Suppressor macrophage (primary cell): Measurements from ENCODE around the gene TARS3.
"Not testable (repeated sequence)": the region's sequence is repeated elsewhere in the genome, so short reads cannot be mapped to it uniquely, and the experiment has no call there.

Source experiments
- DNase-seq, 4 experiments: peaks; one replicate each; pipeline ENCODE4 v3.0.0-alpha.2; 2020 to 2022
- total RNA-seq, 17 experiments: gene quantifications; one replicate each; lab custom pipeline; 2026; ENCODE audit warnings: mixed read lengths in 6 of 17, inconsistent platforms in 3 of 17; lab: John Stamatoyannopoulos, UW

Gene TARS3
- 3.1 to 11.5 (median 6.3) reads per million in 17 experiments for total RNA-seq

DNA sequence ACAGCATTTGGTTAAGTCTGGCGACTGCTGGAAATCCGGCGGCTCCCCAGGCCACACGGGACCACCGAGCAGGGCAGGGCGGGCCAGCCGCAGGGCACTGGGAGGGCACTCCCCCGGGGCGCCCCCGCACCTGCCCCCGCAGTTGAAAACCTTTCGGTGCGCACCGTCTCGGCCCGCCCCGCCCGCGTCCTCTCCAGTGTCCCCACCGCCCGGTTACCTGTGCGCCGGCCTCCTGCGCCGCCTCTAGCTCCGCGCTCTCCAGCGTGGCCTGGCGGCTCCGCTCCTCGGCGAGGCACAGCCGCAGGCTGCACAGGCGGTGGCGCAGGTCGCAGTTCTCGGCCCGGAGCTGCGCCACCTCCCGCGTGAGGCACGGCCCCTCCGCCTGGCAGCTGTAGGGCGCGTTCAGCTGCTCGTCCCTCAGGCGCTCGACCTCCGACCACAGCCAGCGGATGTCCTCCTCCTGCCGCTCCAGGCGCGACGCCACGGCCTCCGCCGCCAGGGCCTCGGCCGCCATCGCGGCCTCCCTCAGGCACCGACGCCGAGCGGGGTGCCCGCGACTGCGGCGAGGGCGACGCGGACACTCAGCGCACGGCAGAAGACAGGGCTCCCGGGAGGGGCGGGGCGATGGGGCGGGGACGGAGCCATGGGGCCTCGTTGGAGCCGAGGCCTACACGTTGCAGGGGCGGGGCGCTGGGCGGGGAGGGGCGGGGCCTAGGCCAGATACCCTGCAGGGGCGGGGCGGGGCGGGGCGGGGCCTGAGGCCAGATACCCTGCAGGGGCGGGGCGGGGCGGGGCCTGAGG lies at the start of gene TARS3:
TARS3 (minus strand) TSS at position 600 of the 801 bp plus-strand sequence; CDS start at position 514, 86 bp downstream.
- peak; percentile 91 to 97 (median 95) for DNase-seq

DNA sequence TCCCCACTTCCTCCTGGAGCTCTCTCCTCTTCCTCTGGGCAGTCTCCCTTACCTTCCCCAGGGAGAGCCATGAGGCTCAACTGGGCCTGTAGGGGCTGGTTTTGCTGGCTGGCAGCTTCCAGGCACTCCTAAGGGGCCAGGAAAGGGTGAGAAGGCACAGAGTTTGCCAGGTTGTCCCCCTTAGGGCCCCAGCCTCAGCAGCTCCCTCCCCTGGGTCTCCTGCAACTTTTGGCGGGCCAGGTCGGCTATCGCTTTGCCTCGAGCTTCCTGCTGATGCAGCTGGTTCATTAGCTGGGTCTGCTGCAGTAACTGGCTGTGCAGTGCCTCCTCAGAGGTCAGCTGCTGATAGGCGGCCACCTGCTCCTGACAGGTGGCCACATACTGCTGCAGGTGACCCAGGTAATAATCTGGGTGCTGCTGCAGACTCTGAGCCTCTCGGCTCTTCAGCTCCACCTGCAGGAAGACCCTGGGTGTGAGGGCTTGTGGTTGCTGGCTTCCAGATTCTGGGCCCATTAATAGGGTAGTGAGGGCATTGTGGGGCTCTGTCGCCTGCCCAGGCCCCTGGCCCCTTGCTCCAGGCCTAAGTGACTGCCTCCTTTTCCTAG lies 49.3 kb upstream of the TARS3 start:
- DNase-seq = no peak

DNA sequence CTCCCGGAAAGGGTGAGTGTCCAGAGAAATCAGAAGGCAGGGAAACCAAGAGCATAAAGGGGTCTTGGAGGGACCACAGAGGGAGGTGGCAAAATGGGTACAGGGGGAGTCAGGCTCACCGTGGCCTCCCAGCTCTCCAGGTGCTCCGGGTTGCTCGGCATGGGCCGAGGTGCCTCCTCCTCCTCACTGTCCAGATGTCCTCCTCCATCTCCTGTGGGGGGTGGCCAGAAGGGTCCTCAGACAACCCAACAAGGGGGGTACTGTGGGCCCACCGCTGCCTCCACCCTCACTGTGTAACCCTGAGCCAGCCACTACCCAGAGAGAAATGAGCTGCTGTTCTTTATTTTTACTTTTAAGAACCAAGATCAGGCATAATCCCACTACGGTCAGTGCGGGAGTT lies 48.6 kb upstream of the TARS3 start:
- DNase-seq = no peak

DNA sequence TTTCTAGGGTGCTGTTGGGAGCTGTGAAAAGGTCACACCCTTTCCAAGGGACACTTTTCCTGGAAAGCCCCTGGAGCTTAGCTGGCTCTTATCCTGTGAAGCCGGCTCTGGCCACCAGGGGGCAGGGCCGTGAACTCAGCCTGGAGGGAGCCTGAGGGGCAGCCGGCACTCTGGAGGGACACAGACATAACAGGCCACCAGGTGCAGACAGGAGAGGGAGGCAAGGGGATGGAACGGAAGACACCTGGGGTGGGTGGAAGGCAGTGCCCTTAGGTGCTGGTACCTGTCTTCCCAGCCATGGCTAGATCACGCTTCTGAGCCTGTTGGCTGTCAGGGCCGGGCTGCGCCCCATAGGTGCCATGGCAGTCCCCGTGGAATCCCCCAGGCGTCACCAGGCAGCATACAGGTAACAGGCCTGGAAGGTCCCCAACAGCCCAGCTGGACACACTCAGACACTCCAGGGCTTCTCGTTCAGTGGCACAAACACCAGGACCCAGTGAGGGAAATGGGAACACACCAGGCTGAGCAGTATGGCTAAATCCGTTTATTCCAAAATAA lies 42.9 kb upstream of the TARS3 start:
- DNase-seq = not testable (repeated sequence)

DNA sequence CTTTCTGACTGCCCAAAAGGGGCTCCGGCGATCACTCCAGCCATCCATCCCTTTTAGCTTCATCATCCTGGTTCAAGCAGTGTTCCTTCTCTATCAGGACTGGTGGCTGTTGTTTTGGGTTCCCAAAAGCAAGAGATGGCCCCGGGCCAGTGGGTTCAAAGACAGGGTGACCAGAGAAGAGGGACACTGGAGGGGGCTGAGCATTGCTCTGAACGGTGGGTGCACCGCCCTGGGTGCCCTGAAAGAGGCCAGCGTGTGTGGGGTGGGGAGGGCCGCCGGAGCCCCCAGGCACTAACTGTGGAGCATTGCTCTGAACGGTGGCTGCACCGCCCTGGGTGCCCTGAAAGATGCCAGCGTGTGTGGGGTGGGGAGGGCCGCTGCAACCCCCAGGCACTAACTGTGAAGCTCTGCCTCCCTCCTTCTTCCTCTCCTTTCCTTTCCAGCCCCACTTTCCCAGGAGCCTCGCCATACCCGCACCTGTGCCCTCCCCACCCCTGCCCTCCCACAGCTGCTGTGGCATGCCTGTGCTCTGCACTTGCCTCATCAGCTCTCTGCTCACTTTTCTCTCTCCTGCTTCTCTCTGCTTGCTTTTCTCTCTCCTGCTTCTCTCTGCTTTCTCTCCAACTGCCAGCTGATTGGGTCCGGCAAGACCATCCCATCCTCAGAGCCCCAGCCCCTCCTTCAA lies 41.6 kb upstream of the TARS3 start:
- DNase-seq = no peak

DNA sequence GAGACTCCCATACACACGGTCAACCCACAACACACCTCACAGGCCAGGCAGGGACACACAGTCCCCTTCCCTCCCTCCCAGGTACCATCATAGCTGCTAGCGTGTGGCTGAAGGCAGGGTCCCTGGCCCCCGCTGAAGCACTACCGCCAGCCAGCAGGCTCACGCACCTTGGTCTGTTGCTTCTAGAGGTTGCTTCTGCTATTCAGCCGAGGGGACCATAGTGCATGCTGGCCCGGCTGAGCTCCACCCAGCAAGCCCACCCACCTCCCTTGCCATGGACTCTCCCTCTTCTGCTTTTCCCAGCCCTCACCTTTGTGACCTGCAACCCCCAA lies 41.0 kb upstream of the TARS3 start:
- not testable (repeated sequence) for DNase-seq

DNA sequence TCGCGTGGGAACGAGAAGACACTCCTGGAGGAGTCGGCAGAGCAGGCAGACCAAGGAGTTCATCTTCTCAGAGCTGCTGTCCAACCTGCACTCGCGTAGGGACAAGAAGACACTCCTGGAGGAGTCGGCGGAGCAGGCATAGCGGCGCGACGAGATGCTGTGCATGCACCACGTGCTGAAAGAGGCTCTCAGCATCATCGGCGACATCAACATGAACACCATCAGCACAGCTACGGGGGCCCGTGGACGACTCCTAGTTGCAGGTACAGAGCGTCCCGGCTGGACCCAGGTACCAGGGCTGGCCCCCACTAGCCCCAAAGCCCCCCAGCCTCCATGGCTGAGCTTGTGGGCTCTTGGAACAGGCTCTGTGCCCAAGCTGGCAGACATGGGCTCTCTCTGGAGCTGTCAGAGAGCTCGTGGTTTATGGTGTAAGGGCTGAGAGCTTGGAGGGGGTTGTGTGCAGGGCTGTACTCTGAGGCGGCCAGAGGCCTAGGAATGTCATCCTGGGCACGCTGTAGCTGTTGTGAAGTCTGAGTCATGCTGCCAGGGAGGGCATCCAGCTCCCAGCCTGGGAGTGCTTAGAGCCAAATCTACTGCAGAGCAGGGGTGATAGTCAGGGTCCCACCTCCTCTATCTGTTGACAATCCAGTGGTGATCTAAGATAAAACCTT lies 40.5 kb upstream of the TARS3 start:
- not testable (repeated sequence) for DNase-seq

DNA sequence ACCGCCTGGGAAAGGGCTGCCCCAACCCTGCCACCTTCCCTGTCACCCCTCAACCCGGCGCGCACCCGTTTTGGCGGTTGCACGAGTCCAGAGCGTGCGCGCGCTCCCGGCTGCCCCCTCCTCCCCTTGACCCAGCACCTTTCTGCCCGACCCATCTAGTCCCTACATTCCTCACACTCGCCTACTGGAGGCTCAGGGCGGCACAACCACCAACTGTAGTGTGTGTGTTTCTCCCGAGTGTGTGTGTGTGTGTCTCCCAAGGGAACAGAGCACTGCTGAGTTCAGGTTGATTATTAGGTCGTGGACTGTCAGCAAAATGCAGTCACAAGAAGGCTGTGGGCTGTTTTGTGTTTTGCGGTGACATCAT lies 22.4 kb upstream of the TARS3 start:
- DNase-seq = not testable (repeated sequence)

DNA sequence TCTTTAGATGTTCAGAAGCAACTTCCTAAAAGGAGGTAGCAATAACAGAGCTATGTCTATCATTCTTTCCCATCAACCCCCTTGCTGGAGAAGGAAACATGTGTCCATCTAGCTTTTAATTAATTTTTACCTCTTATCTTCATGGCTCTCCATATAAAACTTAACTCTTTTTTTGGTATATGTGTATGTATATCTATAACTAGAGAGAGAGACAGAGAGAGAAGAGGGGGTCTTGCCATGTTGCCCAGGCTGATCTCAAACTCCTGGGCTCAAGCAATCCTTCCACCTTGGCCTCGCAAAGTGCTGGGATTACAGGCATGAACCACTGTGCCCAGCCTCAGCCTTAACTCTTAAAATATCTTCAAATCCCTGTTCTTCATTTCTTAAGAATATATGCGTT lies 10.6 kb upstream of the TARS3 start:
- not testable (repeated sequence) for DNase-seq

DNA sequence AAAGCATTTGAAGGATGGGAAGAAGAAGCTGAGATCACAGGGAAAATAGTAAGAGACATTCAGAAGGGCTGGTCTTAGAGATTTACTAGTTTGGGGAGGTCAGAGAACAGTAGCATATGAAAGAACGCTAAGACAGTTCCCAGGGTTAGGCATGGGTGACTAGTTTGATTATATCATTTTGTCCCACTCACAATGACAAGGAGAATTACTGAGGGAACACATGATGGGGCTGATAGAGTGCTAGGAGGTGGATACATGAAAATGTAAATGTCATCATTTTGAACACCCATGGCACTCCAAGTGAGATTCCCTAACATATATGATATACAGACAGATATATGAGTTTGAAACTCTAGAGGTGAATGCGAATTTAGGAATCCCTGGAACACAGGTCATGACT lies 9.3 kb upstream of the TARS3 start:
- DNase-seq = no peak

DNA sequence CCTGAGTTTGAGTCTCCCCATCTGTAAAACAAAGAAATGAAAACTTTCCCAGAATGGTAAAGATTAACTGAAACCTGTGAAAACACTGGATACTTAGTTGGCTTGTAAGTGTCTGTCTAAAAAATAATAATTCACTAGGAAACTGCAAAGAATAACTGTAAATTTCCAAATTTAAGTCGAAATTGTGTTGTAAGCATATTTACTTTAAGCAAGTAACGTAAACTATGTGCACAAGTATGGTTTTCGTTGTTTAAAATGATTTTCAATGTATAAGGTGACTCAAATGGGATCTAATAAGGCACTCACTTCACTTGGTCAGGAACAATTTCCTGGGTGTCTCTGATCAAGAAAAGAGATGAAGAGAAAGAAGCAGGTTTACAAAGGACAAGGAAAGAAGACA lies 8.5 kb upstream of the TARS3 start:
- no peak for DNase-seq

DNA sequence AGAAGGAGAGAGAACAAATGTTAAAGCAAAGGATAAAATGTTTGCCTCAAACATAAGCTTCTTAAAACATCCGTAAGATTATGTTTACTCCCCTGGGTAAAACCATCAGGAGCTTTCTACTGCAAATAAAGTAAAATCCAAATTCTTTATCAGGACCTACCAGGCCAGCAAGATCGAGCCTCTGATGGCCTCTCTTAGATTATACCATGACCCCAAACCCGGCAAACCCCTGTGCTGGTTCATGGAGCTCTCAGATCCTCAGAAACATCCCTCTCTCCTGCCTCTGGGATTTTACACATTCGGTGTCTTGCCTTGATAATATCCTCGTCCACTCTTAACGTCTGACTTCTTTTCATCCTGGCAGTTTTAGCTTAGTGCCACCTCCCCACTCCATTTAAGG lies 7.5 kb upstream of the TARS3 start:
- no peak for DNase-seq

DNA sequence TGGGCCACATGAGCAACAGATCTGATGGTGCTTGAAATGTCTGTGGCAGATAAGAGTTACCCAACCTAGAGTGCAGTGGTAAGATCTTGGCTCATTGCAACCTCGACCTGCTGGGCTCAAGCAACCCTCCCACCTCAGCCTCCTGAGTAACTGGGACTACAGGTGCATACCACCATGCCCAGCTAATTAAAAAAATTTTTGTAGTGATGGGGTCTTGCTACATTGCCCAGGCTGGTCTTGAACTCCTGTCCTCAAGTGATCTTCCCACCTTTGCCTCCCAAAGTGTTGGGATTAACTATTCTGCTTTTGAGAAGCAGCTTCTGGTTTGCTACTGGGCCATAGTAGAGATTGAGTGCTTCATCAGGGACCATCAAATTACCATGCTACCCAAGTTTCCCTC lies 2.9 kb upstream of the TARS3 start:
- DNase-seq = no peak

DNA sequence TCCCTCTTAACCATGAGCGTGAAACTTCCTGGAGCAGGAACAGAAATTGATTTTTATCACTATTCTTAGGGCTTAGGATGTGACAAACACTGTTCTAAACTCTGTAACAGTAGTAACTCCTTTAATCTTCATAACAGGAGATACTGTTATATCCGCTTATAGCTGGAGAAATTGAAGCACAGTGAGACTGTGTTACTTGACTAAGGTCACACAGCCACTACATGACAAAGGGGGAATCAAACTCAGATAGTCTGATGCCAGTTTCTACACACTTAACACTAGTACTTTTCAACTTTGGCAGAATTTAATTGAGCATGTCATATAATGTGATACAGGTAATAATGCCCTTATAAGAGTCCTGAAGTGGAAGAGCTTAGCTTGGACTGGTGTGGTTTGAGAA lies 800 bp upstream of the TARS3 start:
- DNase-seq = no peak

DNA sequence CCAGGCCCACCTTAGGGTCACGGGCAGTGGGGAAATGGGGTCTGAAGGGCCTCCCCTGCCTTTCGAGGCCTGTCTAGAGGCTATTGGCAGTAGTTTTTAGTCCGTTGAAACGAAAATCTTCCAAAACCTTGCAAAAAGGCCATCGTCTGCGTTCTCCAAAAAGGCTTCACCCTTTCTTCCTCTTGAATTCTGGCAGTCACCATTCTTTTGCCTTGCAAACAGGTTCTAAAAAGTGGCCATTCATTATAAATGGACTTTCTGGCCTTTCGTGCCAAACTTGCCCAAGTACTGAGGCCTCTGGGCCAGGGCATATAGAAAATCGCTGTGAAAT lies 367 bp upstream of the TARS3 start:
- DNase-seq = no peak

DNA sequence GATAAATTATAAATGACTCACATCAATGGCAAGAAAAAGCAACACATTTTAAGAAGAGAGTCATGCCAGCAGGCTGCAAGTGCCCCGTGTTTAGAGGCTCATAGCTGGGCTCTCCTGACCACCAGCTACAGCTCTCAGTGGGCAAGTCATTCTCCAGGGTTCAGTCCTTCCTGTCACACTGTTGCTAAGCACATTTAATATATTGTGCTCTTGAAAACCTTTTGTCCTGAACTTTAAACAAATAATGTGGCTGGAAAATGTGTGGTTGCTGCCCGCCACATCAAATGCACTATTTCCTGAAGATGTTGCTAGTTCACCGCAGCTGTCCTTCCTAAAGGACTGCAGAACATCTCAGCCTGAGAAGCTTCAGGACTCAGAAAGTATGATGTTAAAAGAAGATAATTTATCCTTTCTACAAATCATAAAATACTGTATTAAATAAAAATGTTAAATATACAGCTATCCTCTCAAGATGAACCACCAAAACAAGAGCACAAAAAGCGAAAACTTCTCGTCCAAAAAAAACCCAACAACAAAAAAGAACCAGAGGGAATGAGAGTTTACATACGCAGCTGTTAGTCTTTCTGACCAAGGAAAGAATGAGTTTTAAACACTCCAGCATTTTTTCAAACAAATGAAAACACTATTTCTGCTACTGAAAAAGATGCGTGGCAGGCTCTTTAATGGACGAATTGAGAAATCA lies 951 bp downstream of the TARS3 start:
- peak; percentile 3 to 11 (median 8) for DNase-seq

DNA sequence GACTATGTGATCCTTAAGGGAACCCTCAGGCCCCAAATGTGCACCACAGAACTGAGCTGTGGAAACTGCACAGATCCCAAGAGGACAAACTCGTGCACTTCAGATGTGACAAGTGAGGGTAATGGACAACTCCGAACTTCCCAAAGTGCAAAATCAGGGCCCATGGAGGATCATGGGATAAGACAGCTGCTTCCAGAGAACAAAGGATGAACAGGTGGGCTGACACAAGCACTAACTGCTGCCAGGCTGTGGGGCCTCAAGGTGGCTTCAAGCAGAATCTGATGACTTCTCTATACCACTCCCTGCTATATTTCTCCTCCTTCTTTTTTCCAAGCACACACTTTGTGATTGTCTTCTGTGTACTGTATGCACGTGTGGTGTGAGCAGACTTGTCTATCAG lies 5.4 kb downstream of the TARS3 start:
- DNase-seq = no peak

DNA sequence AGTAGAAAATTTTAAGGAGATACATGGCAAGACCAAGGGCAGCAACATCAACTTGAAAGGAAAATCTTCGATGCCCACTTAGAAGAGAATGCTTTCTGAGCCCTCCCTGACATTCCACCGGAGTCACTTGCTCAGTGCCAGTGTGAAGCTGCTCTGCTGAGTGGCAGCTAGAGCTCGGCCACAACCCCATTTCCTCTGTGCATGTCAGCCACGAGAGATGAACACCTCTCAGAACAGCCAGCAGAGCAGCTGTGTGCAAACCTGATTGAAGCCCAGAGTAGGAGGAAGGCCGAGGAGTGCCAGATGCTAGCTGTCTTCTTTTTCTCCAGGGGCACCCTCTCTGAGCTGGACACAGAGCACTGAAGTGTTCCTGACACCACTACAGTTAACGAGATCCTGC lies 12.2 kb downstream of the TARS3 start:
- DNase-seq = no peak

DNA sequence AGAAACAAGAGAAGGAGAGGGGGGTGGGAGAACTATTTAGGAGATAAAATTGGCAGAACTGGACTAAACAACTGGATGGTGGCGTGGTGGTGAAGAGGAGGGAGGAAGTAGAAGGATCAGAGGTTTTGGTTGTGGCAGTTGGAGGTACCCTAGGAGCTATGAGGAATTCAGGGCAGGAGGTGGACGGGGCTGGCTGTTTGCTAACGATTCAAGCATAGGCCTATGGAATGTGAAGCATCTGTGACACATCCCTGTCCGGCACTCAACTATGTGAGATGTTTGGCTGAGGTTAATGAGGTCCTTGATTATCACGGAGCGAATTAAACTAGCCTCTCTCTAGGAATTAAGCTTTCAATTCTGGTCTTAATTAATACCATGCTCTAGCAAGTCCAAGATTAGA lies 13.5 kb downstream of the TARS3 start:
- no peak for DNase-seq

DNA sequence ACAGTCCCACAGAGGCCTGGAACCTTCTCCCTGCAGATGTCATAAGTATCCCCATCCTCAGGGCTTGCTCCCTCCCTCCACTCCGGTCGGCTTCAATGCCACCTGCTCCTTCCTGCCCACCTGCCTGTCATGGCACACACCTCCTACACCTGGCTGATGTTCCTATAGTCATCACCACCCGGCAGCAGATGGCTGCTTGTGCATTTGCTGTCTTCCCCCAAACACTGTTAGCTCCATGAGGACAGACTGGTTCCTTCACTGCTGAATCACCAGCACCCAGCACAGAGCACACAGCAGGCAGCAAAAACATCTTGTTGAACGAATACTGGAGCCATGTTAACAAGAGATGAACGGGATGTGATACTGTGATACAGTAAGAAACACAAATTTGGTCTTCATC lies 14.8 kb downstream of the TARS3 start:
- no peak for DNase-seq

DNA sequence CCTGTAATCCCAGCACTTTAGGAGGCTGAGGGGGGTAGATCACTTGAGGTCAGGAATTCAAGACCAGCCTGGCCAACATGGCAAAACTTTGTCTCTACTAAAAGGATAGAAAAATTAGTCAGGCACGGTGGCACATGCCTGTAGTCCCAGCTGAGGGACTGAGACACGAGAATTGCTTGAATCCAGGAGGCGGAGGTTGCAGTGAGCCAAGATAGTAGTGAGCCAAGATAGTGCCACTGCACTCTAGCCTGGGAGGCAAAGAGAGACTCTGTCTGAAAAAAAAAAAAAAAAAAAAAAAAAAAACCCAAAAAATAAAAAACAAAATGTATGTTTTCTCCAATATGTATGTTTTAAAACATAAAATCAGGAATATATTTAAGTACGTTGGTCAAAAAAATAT lies 16.3 kb downstream of the TARS3 start:
- DNase-seq = no peak

DNA sequence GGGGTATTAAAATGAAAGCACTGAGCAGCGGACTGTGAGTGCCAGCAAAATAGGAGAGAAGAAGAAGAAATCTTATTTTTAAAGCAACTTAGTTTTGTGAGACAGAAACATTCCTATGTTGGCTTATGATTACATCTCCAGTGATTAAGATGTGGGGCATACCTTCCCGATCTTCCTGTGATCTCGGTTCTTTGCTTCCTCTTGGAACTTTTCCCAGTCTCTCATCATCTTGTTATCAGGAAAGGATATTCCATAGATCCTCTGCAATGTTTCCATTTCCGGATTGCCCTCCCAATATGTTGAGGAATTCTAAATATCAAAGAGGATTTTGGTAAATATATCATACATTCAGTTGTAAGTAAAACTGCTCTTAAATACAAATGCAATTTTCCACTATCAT lies 22.2 kb downstream of the TARS3 start:
- no peak for DNase-seq

DNA sequence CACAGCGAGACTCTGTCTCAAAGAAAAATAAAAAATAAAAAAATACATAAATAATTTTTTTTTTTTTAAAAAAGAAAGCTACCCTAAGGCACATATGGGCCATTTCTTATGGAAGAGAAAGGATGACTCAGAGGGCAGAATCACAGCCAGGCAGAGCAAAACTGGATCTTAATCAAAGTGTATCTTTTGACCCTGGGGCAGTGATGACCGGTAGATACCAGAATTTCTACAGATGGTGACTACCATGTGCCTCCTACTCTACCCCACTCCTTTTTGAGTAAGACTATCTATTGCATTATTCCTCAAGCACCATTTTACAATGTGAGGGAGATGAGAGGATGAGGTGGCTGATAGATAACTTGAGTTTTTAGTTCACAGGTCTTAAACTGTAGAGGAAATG lies 26.0 kb downstream of the TARS3 start:
- no peak for DNase-seq
